ENCODE results near the gene PHF12. TPM values are rescaled to one million over a fixed set of nuclear protein-coding genes. Genes with fewer than 3 reads are reported as not detected.

The PHF12 gene
- total RNA-seq, 1 donor, result 25.7 TPM

DNA sequence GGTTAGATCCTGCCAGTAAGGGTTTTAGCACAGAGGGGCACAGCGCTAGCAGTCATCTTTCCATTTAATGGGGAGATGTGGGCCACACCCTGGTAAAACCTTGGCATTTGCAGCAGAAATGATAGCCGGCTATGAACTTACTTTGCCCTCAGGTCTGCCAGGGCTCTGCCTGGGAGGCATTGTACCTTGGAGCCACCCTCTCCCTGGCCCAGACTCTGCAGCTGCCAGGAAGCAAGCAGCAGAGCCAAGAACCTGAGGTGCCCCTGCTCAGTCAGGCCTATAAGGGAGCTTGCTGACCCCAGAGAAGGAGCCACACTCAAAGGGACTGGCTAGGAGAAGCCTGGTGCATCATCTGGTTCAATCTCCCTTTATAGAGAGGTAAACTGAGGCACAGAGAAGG lies 23.7 kb upstream of the PHF12 start:
- no peak overlapping the region for H3K4me3 ChIP-seq (ENCODE audit: low read depth, low read length)
- no peak for DNase-seq (ENCODE audit: low read depth)
- TF ChIP-seq, protein P1, sequence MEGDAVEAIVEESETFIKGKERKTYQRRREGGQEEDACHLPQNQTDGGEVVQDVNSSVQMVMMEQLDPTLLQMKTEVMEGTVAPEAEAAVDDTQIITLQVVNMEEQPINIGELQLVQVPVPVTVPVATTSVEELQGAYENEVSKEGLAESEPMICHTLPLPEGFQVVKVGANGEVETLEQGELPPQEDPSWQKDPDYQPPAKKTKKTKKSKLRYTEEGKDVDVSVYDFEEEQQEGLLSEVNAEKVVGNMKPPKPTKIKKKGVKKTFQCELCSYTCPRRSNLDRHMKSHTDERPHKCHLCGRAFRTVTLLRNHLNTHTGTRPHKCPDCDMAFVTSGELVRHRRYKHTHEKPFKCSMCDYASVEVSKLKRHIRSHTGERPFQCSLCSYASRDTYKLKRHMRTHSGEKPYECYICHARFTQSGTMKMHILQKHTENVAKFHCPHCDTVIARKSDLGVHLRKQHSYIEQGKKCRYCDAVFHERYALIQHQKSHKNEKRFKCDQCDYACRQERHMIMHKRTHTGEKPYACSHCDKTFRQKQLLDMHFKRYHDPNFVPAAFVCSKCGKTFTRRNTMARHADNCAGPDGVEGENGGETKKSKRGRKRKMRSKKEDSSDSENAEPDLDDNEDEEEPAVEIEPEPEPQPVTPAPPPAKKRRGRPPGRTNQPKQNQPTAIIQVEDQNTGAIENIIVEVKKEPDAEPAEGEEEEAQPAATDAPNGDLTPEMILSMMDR (IDR thresholded peaks at IDR 0.05; ENCODE audit: insufficient read depth, low read length), result no peak

DNA sequence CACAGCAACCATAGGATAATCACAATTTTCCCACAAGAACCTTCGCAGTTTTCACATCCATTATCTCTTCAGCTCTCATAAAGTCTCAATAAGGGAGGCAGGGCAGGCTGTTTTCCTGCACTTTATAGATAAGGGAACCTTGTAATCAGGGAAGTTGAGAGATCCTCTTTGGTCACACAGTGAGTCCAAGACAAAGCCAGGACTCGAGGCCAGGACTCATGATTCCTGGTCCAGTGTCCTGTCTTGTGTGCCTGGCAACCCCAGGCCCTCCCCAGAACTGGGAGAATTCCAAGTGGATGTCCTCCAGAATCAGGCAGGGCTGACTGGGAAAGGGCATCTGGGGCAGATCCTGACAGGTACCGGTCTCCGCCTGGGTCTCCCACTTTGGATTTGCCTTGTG lies 23.1 kb upstream of the PHF12 start:
- no peak for DNase-seq (ENCODE audit: low read depth)
- H3K4me3 ChIP-seq (ENCODE audit: low read depth, low read length), result no peak overlapping the region
- TF ChIP-seq, protein P1 (IDR thresholded peaks at IDR 0.05; ENCODE audit: insufficient read depth, low read length), result no peak

DNA sequence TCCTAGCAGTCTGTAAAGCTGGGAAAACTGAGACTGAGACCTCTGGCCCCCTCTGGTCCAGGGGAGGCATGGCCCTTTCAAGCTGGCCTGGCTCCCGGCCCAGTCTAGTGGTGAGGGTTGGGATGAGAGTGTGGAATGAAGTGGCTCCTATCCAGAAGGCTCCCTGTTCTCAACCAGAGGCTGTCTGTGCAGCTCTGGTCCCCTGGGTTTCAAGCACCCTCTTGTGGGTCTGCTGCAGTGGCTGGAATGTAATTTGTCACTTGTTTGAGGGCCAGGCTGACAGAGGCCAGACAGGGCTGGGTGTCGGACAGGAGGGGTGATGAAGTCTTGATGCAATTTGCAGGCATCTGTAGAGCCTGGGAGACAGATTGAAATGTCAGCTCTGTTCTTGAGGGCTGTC lies 22.1 kb upstream of the PHF12 start:
- TF ChIP-seq, protein P1 (IDR thresholded peaks at IDR 0.05; ENCODE audit: insufficient read depth, low read length), result peak; percentile 28
- no peak overlapping the region for H3K4me3 ChIP-seq (ENCODE audit: low read depth, low read length)
- DNase-seq (ENCODE audit: low read depth), result peak; percentile 51

DNA sequence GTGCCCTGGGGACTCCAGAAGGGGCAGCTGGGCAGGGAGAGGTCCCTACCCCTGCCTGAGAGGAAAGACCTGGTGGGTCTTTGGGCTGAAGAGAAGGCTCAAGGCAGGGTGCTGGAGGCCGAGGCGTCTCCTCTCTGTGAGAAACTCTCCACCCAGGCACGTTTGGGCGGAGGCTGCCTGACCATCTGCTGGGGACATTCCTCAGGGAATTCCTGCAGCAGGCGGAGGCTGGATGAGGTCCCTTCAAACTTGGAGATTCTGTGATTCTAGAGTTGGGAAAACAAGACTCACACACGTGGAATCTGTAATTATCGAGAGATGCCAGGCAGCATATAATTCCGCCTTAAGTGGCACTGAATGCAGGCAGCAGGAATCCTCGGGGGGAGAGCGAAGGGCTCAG lies 21.1 kb upstream of the PHF12 start:
- DNase-seq (ENCODE audit: low read depth), result no peak
- TF ChIP-seq, protein P1 (IDR thresholded peaks at IDR 0.05; ENCODE audit: insufficient read depth, low read length), result no peak
- no peak overlapping the region for H3K4me3 ChIP-seq (ENCODE audit: low read depth, low read length)

DNA sequence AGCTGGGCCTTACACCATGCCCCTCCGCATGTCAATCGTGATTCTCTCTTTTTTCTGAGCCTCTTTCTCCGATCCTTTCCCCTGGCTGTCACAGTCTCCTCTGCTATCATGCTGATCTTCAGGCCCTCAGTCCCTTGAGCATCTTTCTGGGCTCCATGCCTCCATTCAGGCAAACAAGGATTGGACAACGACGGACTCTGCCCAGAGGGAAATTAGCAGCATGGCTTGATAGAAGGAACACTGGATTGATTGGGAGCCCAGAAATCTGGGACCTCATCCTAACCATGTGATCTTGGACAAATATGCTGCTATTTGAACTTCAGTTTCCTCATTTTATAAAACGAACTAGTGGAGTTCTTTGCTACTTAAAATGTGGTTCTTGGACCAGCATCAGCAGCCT lies 19.6 kb upstream of the PHF12 start:
- no peak overlapping the region for H3K4me3 ChIP-seq (ENCODE audit: low read depth, low read length)
- TF ChIP-seq, protein P1 (IDR thresholded peaks at IDR 0.05; ENCODE audit: insufficient read depth, low read length), result no peak
- DNase-seq (ENCODE audit: low read depth), result no peak

DNA sequence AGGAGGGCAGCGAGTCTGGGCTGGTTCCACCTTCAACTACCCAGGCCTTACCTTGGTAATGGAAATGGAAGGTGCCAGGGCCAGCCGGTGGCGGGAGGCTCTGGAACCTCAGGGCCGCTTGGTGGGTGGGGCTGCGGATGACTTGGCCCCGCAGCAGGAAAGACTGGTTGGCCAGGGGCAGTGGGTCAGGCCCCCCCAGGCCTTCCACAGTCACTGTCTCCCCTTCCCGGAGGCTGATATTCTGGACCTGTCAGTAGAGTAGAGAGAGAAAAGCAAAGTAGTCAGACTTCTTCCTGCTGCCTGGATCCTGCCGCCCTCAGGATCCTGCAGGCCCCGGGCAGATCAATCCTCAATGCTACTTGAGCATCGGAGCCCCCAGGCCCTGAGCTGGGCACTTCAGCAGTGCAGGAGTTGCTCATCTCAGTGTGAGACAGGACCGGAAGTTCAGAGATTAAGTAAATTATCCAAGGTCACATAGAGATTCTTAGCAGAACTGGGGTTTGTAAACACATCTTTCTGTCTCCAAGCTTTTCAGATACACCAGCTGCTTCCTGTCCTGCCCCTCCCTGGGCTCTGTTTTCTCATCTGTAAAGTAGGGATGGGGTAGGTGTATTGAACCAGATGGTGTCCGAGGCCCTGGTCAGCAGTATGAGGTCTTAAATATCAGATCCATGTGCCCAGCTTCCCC lies 18.5 kb upstream of the PHF12 start:
- TF ChIP-seq, protein P1 (IDR thresholded peaks at IDR 0.05; ENCODE audit: insufficient read depth, low read length), result no peak
- DNase-seq (ENCODE audit: low read depth), result no peak
- no peak overlapping the region for H3K4me3 ChIP-seq (ENCODE audit: low read depth, low read length)

DNA sequence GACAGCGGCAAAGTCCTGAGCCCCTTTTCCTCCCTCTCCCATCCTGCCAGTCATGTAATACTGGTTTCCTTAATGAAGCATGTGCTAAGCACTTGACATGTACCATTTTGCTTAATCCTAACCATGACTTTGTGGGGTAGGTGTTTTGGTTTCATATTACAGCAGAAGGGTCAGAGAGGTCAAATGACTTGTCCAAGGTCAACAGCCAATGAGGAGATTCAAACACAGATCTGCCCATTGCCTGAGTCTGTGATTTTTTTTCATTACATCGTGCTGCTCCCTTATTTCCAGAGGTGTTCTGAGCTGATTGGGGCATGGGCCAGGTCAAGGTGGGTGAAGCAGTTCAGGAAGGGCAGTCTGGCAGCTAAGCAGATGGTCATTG lies 17.6 kb upstream of the PHF12 start:
- TF ChIP-seq, protein P1 (IDR thresholded peaks at IDR 0.05; ENCODE audit: insufficient read depth, low read length), result no peak

More for the DNA sequence above, 17.6 kb upstream of the PHF12 start:
- no peak overlapping the region for H3K4me3 ChIP-seq (ENCODE audit: low read depth, low read length)
- no peak for DNase-seq (ENCODE audit: low read depth)
